Muscle layer of duodenum (tissue), 2 donors: ENCODE measurements around the gene BCL6B.

ENCODE experiments used
- H3K27ac ChIP-seq: one replicate; pipeline ENCODE4 v1.7.0; 2013; ENCODE audit warnings: mild to moderate bottlenecking, low read length
- H3K27me3 ChIP-seq: one replicate; pipeline ENCODE4 v1.7.0; 2013; ENCODE audit warnings: low read depth, mild to moderate bottlenecking, control low read depth, low read length
- H3K36me3 ChIP-seq, 2 donors: one replicate each; pipeline ENCODE4 v1.7.0; 2013; ENCODE audit warnings: low read length in 2 of 2, control low read depth in 1 of 2, mild to moderate bottlenecking in 1 of 2; ENCODE audit not compliant: insufficient read depth in 2 of 2, control insufficient read depth in 1 of 2
- H3K4me1 ChIP-seq, 2 donors: one replicate each; pipeline ENCODE4 v1.7.0; 2013; ENCODE audit warnings: low read length in 2 of 2, mild to moderate bottlenecking in 2 of 2, control low read depth in 1 of 2, moderate library complexity in 1 of 2; ENCODE audit not compliant: insufficient read depth in 2 of 2, control insufficient read depth in 1 of 2
- H3K4me3 ChIP-seq, 2 donors: one replicate each; pipeline ENCODE4 v1.7.0; 2013; ENCODE audit warnings: low read length in 2 of 2, low read depth in 1 of 2, mild to moderate bottlenecking in 1 of 2
- H3K9me3 ChIP-seq, 2 donors: one replicate each; pipeline ENCODE4 v1.7.0; 2013; ENCODE audit warnings: low read length in 2 of 2, control low read depth in 1 of 2, mild to moderate bottlenecking in 1 of 2; ENCODE audit not compliant: control insufficient read depth in 1 of 2
- donor health status: healthy.

Gene BCL6B

DNA sequence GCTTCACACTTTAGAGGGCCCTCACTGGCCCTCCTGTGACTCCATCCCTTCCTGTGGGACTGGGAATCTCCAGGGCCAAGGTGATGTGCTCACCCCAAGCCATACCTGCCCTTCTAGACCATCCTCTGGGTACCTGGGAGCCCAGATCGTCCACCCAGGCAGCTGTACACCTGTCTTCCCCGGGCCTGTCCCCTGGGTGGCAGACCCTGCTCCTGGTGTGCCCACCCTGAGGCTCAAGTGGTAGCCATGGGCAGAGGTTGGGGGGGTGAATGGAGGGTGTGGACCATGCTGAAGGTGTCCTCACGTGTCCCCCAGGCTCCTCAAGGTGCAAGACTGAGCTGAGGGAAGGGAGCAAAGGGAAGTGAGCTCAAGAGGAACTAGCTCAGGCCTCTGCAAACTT is 47.9 kb downstream of the BCL6B start:
- H3K27me3 ChIP-seq, result no peaks in the 10 kb centered on the region
- H3K4me3 ChIP-seq, result no peak overlapping the region
- no peak overlapping the region for H3K27ac ChIP-seq
- H3K36me3 ChIP-seq, result no peaks in the 10 kb centered on the region
- H3K4me1 ChIP-seq, result no peaks in the 10 kb centered on the region
- H3K9me3 ChIP-seq, result peaks cover 0 to 6% of the 10 kb centered on the region in 2 donors

GRCh38 chr17:7072406-7072805 is 49.6 kb downstream of the BCL6B start:
- H3K36me3 ChIP-seq, result no peaks in the 10 kb centered on the region
- H3K4me3 ChIP-seq, result no peak overlapping the region
- H3K4me1 ChIP-seq, result no peaks in the 10 kb centered on the region
- peaks cover 0 to 6% of the 10 kb centered on the region in 2 donors for H3K9me3 ChIP-seq
- H3K27ac ChIP-seq, result no peak overlapping the region
- H3K27me3 ChIP-seq, result no peaks in the 10 kb centered on the region

GRCh38 chr17:7074931-7075330 is 52.1 kb downstream of the BCL6B start:
- Histone ChIP-seq H3K4me1 (no peaks in the 10 kb centered on the region), H3K36me3 (no peaks in the 10 kb centered on the region), H3K27ac (no peak overlapping the region), H3K4me3 (no peak overlapping the region), H3K9me3 (no peaks in the 10 kb centered on the region), H3K27me3 (no peaks in the 10 kb centered on the region)

DNA sequence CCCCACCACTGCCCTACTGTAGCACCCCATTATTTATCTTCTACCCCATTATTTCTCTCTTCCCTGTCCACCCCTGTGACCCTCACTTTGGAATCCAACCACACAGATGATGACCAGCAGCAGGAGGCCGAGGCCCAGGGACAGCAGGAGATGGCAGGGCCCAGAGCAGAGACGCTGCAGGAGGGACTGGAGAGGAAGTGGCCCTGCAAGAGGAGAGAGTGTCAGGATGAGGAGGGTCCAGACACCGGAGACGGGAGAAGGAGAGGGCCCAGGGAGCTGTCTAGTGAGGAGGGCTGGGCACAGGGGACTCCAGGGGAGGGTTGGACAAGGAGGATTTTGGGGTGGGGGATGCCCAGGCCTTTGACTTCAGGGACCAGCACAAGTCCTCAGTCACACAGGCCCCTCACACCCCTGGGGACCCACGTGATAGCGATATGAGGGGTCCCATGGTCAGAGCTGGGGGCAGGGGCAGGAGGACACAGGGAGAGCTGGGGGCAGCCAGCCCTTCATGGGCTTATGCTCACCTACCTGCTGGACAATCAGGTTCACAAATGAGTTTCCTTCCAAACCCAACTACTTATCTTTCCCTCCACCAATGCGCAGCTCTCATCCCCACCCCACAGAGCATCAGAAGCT is 55.2 kb downstream of the BCL6B start:
- H3K27ac ChIP-seq, result no peak overlapping the region
- no peaks in the 10 kb centered on the region for H3K9me3 ChIP-seq
- no peaks in the 10 kb centered on the region for H3K27me3 ChIP-seq
- H3K4me3 ChIP-seq, result no peak overlapping the region
- no peaks in the 10 kb centered on the region for H3K4me1 ChIP-seq
- H3K36me3 ChIP-seq, result no peaks in the 10 kb centered on the region

DNA sequence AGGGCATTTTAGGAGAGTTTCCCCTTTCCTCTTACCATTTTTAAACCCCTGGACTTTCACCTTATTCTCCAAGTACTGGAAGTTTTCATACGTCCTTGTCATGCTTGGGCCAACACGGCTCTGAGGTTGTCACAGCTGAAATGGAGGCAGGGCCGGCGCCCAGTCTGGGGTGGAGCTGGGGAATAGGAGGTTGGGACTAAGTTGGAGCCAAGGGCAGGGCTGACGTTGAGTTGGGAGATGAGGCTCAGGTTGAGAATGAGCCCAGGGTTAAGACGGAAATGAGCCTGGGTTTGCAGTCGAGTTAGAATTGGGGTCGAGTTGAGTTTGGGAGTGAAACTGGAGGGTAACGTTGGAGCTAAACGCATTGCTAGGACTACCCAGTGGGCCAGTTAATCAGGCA is 55.9 kb downstream of the BCL6B start:
- Histone ChIP-seq H3K9me3 (no peaks in the 10 kb centered on the region), H3K4me3 (no peak overlapping the region), H3K4me1 (no peaks in the 10 kb centered on the region), H3K36me3 (no peaks in the 10 kb centered on the region), H3K27me3 (no peaks in the 10 kb centered on the region), H3K27ac (no peak overlapping the region)
